SK-N-SH (cell line): ENCODE data around the gene ARHGEF11. TPM values are rescaled to one million over a fixed set of nuclear protein-coding genes. Genes with fewer than 3 reads are reported as not detected.

Experiments used
- CTCF ChIA-PET: fragments of 300-600, 350-600 bp; formaldehyde crosslinking; extraction: SDS; loops from one replicate; lab custom pipeline; 2021; lab: Yijun Ruan, JAX
- POLR2A ChIA-PET: fragments of 350-600 bp; sonication (Branson Sonifier 250); formaldehyde crosslinking; extraction: SDS; loops from one replicate; lab custom pipeline; 2020; ENCODE audit warnings: antibody characterized with exemption, inconsistent platforms; lab: Yijun Ruan, JAX
- DNase-seq: peaks from one replicate; pipeline ENCODE4 v3.0.0; 2012
- H2AFZ ChIP-seq: fragments of 200-600 bp; sonication (generic); 2 replicates; pipeline ENCODE4 v1.8.1; 2016; ENCODE audit warnings: antibody characterized with exemption, mild to moderate bottlenecking, low read depth
- H3F3A ChIP-seq: fragments of 200-600 bp; sonication (generic); replicated peaks from 2 replicates; pipeline ENCODE3; 2016; ENCODE audit warnings: antibody characterized with exemption, mild to moderate bottlenecking; ENCODE audit not compliant: insufficient read depth
- H3K27ac ChIP-seq, 2 experiments: fragments of 200-500 bp in 1 of 2; fragments of 200-600 bp in 1 of 2; sonication (Bioruptor generic) in 1 of 2; sonication (generic), shearing (Covaris generic) in 1 of 2; 2 replicates each; pipeline versions ENCODE4 v1.5.1 to v1.6.1; 2014 to 2016; ENCODE audit warnings: low read depth in 2 of 2, inconsistent platforms in 1 of 2, low read length in 1 of 2, mild to moderate bottlenecking in 1 of 2, mixed read lengths in 1 of 2
- H3K27me3 ChIP-seq: fragments of 200-600 bp; sonication (generic), shearing (Covaris generic); 2 replicates; pipeline ENCODE4 v1.6.1; 2016; ENCODE audit warnings: mixed run types; ENCODE audit not compliant: insufficient read depth
- H3K36me3 ChIP-seq, 2 experiments: fragments of 200-500 bp in 1 of 2; fragments of 200-600 bp in 1 of 2; sonication (Bioruptor generic) in 1 of 2; sonication (generic) in 1 of 2; replicated peaks in 1 of 2; 2 replicates each; pipeline versions ENCODE3 to v1.5.1; 2014 to 2016; ENCODE audit warnings: low read length in 1 of 2, mild to moderate bottlenecking in 1 of 2; ENCODE audit not compliant: insufficient read depth in 2 of 2, control insufficient read depth in 1 of 2
- H3K4me1 ChIP-seq, 2 experiments: fragments of 200-500 bp in 1 of 2; fragments of 200-600 bp in 1 of 2; sonication (Bioruptor generic) in 1 of 2; sonication (generic), shearing (Covaris generic) in 1 of 2; 2 replicates each; pipeline versions ENCODE4 v1.5.1 to v1.6.1; 2014 to 2016; ENCODE audit warnings: low read depth in 1 of 2, low read length in 1 of 2, mixed run types in 1 of 2; ENCODE audit not compliant: insufficient read depth in 2 of 2, control insufficient read depth in 1 of 2
- H3K4me2 ChIP-seq: fragments of 200-600 bp; sonication (generic), shearing (Covaris generic); 2 replicates; pipeline ENCODE4 v1.6.1; 2017; ENCODE audit warnings: mixed run types
- H3K4me3 ChIP-seq, 2 experiments: fragments of 200-500 bp in 1 of 2; fragments of 200-600 bp in 1 of 2; sonication (Bioruptor generic) in 1 of 2; sonication (generic), shearing (Covaris generic) in 1 of 2; 2 replicates each; pipeline versions ENCODE4 v1.5.1 to v1.8.1; 2014 to 2016; ENCODE audit warnings: low read depth in 2 of 2, inconsistent platforms in 1 of 2, low read length in 1 of 2, mild to moderate bottlenecking in 1 of 2, mixed read lengths in 1 of 2, moderate library complexity in 1 of 2
- H3K79me2 ChIP-seq: fragments of 200-600 bp; sonication (generic); 2 replicates; pipeline ENCODE4 v1.8.1; 2017; ENCODE audit warnings: mild to moderate bottlenecking; ENCODE audit not compliant: insufficient read depth
- H3K9ac ChIP-seq: fragments of 200-600 bp; sonication (generic); 2 replicates; pipeline ENCODE4 v1.6.1; 2017; ENCODE audit warnings: mixed run types
- H3K9me2 ChIP-seq: fragments of 200-600 bp; sonication (generic); 2 replicates; pipeline ENCODE4 v1.6.1; 2017; ENCODE audit warnings: mixed run types
- H3K9me3 ChIP-seq: fragments of 200-600 bp; sonication (generic); 2 replicates; pipeline ENCODE4 v1.6.1; 2017; ENCODE audit warnings: mixed run types, mild to moderate bottlenecking, moderate library complexity
- H4K20me1 ChIP-seq: fragments of 200-600 bp; sonication (generic); 2 replicates; pipeline ENCODE4 v1.6.1; 2017; ENCODE audit warnings: mild to moderate bottlenecking, mixed run types; ENCODE audit not compliant: insufficient read depth
- CHD2 ChIP-seq: fragments of 150-350 bp; IDR thresholded peaks from 2 replicates; pipeline ENCODE4 v1.6.1; 2018; ENCODE audit warnings: low read length; ENCODE audit not compliant: partially characterized antibody
- EZH2phosphoT487 ChIP-seq: fragments of 200-600 bp; sonication (generic); IDR thresholded peaks from 2 replicates; pipeline ENCODE4 v1.6.1; 2017; ENCODE audit warnings: low read depth, mixed run types, mild to moderate bottlenecking, antibody characterized with exemption, moderate library complexity, borderline replicate concordance
- FOSL2 ChIP-seq: IDR thresholded peaks from 2 replicates; pipeline ENCODE4 v1.4.0; 2012; ENCODE audit warnings: low read depth, mild to moderate bottlenecking, moderate library complexity, borderline replicate concordance
- FOXJ3 ChIP-seq: sonication (generic); formaldehyde crosslinking; IDR thresholded peaks from 2 replicates; pipeline ENCODE4 v1.5.1; 2020; ENCODE audit warnings: mild to moderate bottlenecking, missing genetic modification reagents
- IRF3 ChIP-seq: fragments of 150-350 bp; IDR thresholded peaks from 2 replicates; pipeline ENCODE4 v1.6.1; 2016; ENCODE audit warnings: mild to moderate bottlenecking, low read depth, low read length
- JUND ChIP-seq: IDR thresholded peaks from 2 replicates; pipeline ENCODE4 v1.4.0; 2012
- MAX ChIP-seq: IDR thresholded peaks from 2 replicates; pipeline ENCODE4 v1.4.0; 2012; ENCODE audit warnings: low read depth
- MEF2A ChIP-seq: IDR thresholded peaks from 2 replicates; pipeline ENCODE4 v1.4.0; 2012; ENCODE audit warnings: low read depth, borderline replicate concordance
- MXI1 ChIP-seq: IDR thresholded peaks from 2 replicates; pipeline ENCODE4 v1.6.1; 2012; ENCODE audit warnings: mild to moderate bottlenecking, low read depth, low read length, improper control_type of control experiment
- NFIC ChIP-seq: IDR thresholded peaks from 2 replicates; pipeline ENCODE4 v1.4.0; 2012; ENCODE audit warnings: borderline replicate concordance
- NRF1 ChIP-seq: IDR thresholded peaks from 2 replicates; pipeline ENCODE4 v1.6.1; 2012; ENCODE audit warnings: low read depth, mild to moderate bottlenecking, low read length
- PBX3 ChIP-seq: IDR thresholded peaks from 2 replicates; pipeline ENCODE4; 2012
- RAD21 ChIP-seq: IDR thresholded peaks from 2 replicates; pipeline ENCODE4 v1.6.1; 2012; ENCODE audit warnings: mild to moderate bottlenecking, low read length
- RXRA ChIP-seq: IDR thresholded peaks from 2 replicates; pipeline ENCODE4 v1.4.0; 2012; ENCODE audit warnings: low read depth, mild to moderate bottlenecking, borderline replicate concordance
- SIN3A ChIP-seq: IDR thresholded peaks from 2 replicates; pipeline ENCODE4 v1.6.1; 2012; ENCODE audit warnings: low read depth, mild to moderate bottlenecking, low read length, moderate library complexity, borderline replicate concordance
- SMC3 ChIP-seq: IDR thresholded peaks from 2 replicates; pipeline ENCODE4 v1.6.1; 2012; ENCODE audit warnings: low read depth, low read length, improper control_type of control experiment
- TAF1 ChIP-seq: IDR thresholded peaks from 2 replicates; pipeline ENCODE4 v1.6.1; 2012; ENCODE audit warnings: low read depth, mild to moderate bottlenecking, low read length, moderate library complexity, borderline replicate concordance
- USF1 ChIP-seq: IDR thresholded peaks from 2 replicates; pipeline ENCODE4 v1.4.0; 2012; ENCODE audit warnings: low read depth, borderline replicate concordance
- WGBS: methylation state at CpG from one replicate; pipeline ENCODE4 v1.1.6; 2017; ENCODE audit warnings: low lambda C conversion rate; 5-methylcytosine and 5-hydroxymethylcytosine counted together
- polyA plus RNA-seq, 3 experiments: library from polyadenylated mRNA; depleted of rRNA; stranded (reverse); fragments of >200 nt; gene quantifications; 2 replicates each; pipeline ENCODE4 v1.2.3, GENCODE V29; 2012
- TF ChIP-seq, protein P1 (sequence below): fragments of 150-350 bp; IDR thresholded peaks from 2 replicates; pipeline ENCODE4 v1.6.1; 2017; ENCODE audit warnings: antibody characterized with exemption, low read length, low read depth, borderline replicate concordance

Gene ARHGEF11
- polyA plus RNA-seq, 1 of the 3 experiments (the other 2 are of a cell fraction) = 19.0 TPM

- Histone ChIP-seq H4K20me1 (no peaks in the 10 kb centered on the region), H3K4me1 (peaks cover 2 to 3% of the 10 kb centered on the region in 2 experiments; a peak in 2 of 4 replicates), H3K9ac (no peak overlapping the region), H3K4me3 (no peak overlapping the region), H3K9me2 (no peaks in the 10 kb centered on the region), H3K4me2 (no peak overlapping the region), H3K27me3 (no peaks in the 10 kb centered on the region), H3K9me3 (no peaks in the 10 kb centered on the region), H2AFZ (no peak overlapping the region), H3F3A (no peaks in the 10 kb centered on the region), H3K27ac (no peak overlapping the region), H3K36me3 (no peaks in the 10 kb centered on the region), H3K79me2 (no peaks in the 10 kb centered on the region)
- TF ChIP-seq IRF3 (no peak), SIN3A (no peak), MXI1 (no peak), FOXJ3 (CRISPR knock-in tag) (no peak), EZH2phosphoT487 (no peak), NRF1 (no peak), FOSL2 (no peak), RXRA (no peak), TAF1 (no peak), MAX (no peak), PBX3 (no peak), NFIC (no peak), SMC3 (no peak), CHD2 (no peak), USF1 (no peak), RAD21 (no peak), MEF2A (no peak), JUND (no peak)
- TF ChIP-seq, protein P1, sequence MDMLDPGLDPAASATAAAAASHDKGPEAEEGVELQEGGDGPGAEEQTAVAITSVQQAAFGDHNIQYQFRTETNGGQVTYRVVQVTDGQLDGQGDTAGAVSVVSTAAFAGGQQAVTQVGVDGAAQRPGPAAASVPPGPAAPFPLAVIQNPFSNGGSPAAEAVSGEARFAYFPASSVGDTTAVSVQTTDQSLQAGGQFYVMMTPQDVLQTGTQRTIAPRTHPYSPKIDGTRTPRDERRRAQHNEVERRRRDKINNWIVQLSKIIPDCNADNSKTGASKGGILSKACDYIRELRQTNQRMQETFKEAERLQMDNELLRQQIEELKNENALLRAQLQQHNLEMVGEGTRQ = no peak
- 72% methylated on average over 5 of the region's 5 CpGs for WGBS
- DNase-seq = no peak
- CTCF ChIA-PET = interaction anchor here (1.0 to 13.6 kb wide), 4 partner anchors 8 to 79 kb away, joined by 3 to 586 read pairs (median 4); no protein-coding TSS in a partner anchor
- POLR2A ChIA-PET = no interaction called here
Measured at GRCh38 chr1:157085421-157085820, 39.9 kb upstream of the ARHGEF11 start.
